Mesothelial cell of epicardium (in vitro differentiated cells): ENCODE results near the gene NAV2. TPM values are rescaled to one million over a fixed set of nuclear protein-coding genes. Genes with fewer than 3 reads are reported as not detected.
"Not testable (repeated sequence)": the region's sequence is repeated elsewhere in the genome, so short reads cannot be mapped to it uniquely, and the experiment has no call there.

ENCODE experiments used
- DNase-seq, 2 experiments: peaks; one replicate each; pipeline ENCODE4 v3.0.0; 2021; ENCODE audit warnings: low spot score in 2 of 2; ENCODE audit not compliant: unreplicated experiment in 2 of 2
- H3K27ac Mint-ChIP-seq: 2 replicates; pipeline ENCODE4 v1.8.0; 2021; ENCODE audit warnings: mixed read lengths
- H3K27me3 Mint-ChIP-seq: 2 replicates; pipeline ENCODE4 v1.8.0; 2021; ENCODE audit warnings: low read depth, mixed read lengths
- H3K36me3 Mint-ChIP-seq: 2 replicates; pipeline ENCODE4 v1.8.0; 2021; ENCODE audit warnings: mixed read lengths
- H3K4me1 Mint-ChIP-seq: 2 replicates; pipeline ENCODE4 v1.8.0; 2021; ENCODE audit warnings: mixed read lengths
- H3K4me3 Mint-ChIP-seq: 2 replicates; pipeline ENCODE4 v1.8.0; 2021; ENCODE audit warnings: mild to moderate bottlenecking, moderate library complexity, mixed read lengths
- H3K9me3 Mint-ChIP-seq: 2 replicates; pipeline ENCODE4 v1.8.0; 2021; ENCODE audit warnings: mixed read lengths
- CTCF ChIP-seq: fragments of 200-600 bp; sonication (generic); IDR thresholded peaks from one replicate; pipeline ENCODE4 v1.5.0; 2021; ENCODE audit warnings: antibody characterized with exemption; ENCODE audit not compliant: unreplicated experiment
- total RNA-seq: library from RNA; stranded (reverse); gene quantifications from 3 replicates; pipeline ENCODE4 v1.2.1, GENCODE V29; 2021

NAV2 gene
- total RNA-seq, 1 donor from 2014 or later: 69.8 TPM

GRCh38 chr11:20125927-20126326, 413.3 kb downstream of the NAV2 start:
- Mint-ChIP-seq H3K4me1 (no peaks in the 10 kb centered on the region), H3K27ac (no peak overlapping the region), H3K9me3 (no peaks in the 10 kb centered on the region), H3K4me3 (no peak overlapping the region), H3K36me3 (peaks cover 4% of the 10 kb centered on the region), H3K27me3 (no peaks in the 10 kb centered on the region)
- no peak for DNase-seq
- TF ChIP-seq CTCF: no peak

GRCh38 chr11:20126724-20127123, 414.1 kb downstream of the NAV2 start:
- Mint-ChIP-seq H3K27ac (no peak overlapping the region), H3K27me3 (no peaks in the 10 kb centered on the region), H3K4me3 (no peak overlapping the region), H3K9me3 (no peaks in the 10 kb centered on the region), H3K4me1 (no peaks in the 10 kb centered on the region), H3K36me3 (no peaks in the 10 kb centered on the region)
- no peak for DNase-seq
- no peak for TF ChIP-seq CTCF

- no peak overlapping the region for H3K27ac Mint-ChIP-seq
- H3K36me3 Mint-ChIP-seq: no peaks in the 10 kb centered on the region
- peaks cover 3% of the 10 kb centered on the region for H3K4me1 Mint-ChIP-seq
- peak; percentile 56 to 88 for DNase-seq
- H3K4me3 Mint-ChIP-seq: no peak overlapping the region
- H3K9me3 Mint-ChIP-seq: no peaks in the 10 kb centered on the region
- peaks cover 3% of the 10 kb centered on the region for H3K27me3 Mint-ChIP-seq
- peak; percentile 83 for TF ChIP-seq CTCF
These were observed 415.3 kb downstream of the NAV2 start for GRCh38 chr11:20127671-20128527.

GRCh38 chr11:20128528-20128825, 415.8 kb downstream of the NAV2 start:
- H3K36me3 Mint-ChIP-seq: not testable (repeated sequence)

GRCh38 chr11:20129665-20130064, 417.0 kb downstream of the NAV2 start:
- peaks cover 3% of the 10 kb centered on the region for H3K4me1 Mint-ChIP-seq
- H3K4me3 Mint-ChIP-seq: no peak overlapping the region
- TF ChIP-seq CTCF: no peak
- no peaks in the 10 kb centered on the region for H3K9me3 Mint-ChIP-seq
- no peak overlapping the region for H3K27ac Mint-ChIP-seq
- DNase-seq: no peak
- peaks cover 3% of the 10 kb centered on the region for H3K27me3 Mint-ChIP-seq
- no peaks in the 10 kb centered on the region for H3K36me3 Mint-ChIP-seq

More at GRCh38 chr11:20128528-20128825, 415.8 kb downstream of the NAV2 start:
- not testable (repeated sequence) for DNase-seq, H3K9me3 Mint-ChIP-seq, H3K27ac Mint-ChIP-seq, H3K4me1 Mint-ChIP-seq, H3K4me3 Mint-ChIP-seq, H3K27me3 Mint-ChIP-seq

GRCh38 chr11:20131788-20132666, 419.4 kb downstream of the NAV2 start:
- Mint-ChIP-seq H3K4me3 (peak overlapping the region; percentile 70), H3K27ac (peak overlapping the region; percentile 44), H3K4me1 (peaks cover 3% of the 10 kb centered on the region), H3K9me3 (no peaks in the 10 kb centered on the region), H3K36me3 (no peaks in the 10 kb centered on the region), H3K27me3 (peaks cover 3% of the 10 kb centered on the region)
- peak; percentile 75 for TF ChIP-seq CTCF
- DNase-seq: peak in 1 of 2 experiments; percentile 73
